Stimulated activated CD8-positive, alpha-beta memory T cell treated with anti-CD3 and anti-CD28 coated beads, Interleukin-7, amount 100 ng/mL, for 4 hours (primary cell): ENCODE measurements around the gene EBF3.

Source experiments
- DNase-seq, 2 donors: peaks; one replicate each; pipeline ENCODE4 v3.0.0-alpha.2; 2020; ENCODE audit warnings: low read depth in 2 of 2

Gene EBF3

GRCh38 chr10:129971381-129972144 is 7.5 kb upstream of the EBF3 start:
- no peak for DNase-seq

GRCh38 chr10:129970465-129971364 is 6.6 kb upstream of the EBF3 start:
- no peak for DNase-seq

- no peak for DNase-seq
These were observed 5.9 kb upstream of the EBF3 start for GRCh38 chr10:129969911-129970464.

- DNase-seq, result no peak
These were observed 5.3 kb upstream of the EBF3 start for GRCh38 chr10:129969184-129969910.

DNA sequence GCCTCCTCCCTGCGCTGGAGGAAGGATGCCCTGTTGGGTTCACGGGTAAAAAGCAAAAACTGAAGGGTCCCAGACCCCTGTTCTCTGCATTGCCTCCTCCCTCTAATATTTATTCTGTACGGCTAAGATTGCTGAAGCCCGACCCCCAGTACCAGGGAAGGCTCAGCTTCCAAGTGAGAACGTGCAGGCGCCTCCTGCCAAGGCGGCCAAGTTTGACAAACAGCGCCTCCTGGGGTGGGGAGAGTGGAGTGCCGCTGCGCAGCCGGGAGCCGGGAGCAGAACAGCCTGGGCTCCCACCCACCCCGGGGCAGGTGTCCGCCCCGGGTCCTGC is 4.7 kb upstream of the EBF3 start:
- no peak for DNase-seq

- no peak for DNase-seq
These were observed 4.2 kb upstream of the EBF3 start for GRCh38 chr10:129968020-129968852.

DNA sequence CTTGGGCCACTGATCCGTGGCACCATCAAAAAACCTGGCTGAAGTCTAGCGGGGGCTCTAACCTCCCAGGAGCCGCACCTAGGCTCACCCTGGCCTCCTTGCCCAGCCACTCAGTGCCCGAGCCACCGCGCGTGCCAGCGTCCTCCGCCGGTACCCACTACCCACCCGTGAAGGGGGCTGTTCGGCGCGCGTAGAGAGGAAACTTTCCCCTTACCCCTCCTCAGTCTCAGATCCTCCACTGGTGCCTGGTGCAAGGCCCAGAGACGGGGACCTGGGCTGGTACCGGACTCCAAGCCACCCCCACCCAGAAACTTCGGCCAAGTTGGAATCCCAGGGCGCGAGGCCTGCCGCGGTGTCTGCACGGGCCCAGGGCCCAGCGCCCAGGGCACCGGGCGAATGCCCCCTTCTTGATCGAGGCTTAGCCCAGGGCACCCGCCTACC is 3.5 kb upstream of the EBF3 start:
- DNase-seq, result no peak

- no peak for DNase-seq
These were observed 3.0 kb upstream of the EBF3 start for GRCh38 chr10:129966889-129967578.

- no peak for DNase-seq
These were observed 2.4 kb upstream of the EBF3 start for GRCh38 chr10:129966370-129966888.

DNA sequence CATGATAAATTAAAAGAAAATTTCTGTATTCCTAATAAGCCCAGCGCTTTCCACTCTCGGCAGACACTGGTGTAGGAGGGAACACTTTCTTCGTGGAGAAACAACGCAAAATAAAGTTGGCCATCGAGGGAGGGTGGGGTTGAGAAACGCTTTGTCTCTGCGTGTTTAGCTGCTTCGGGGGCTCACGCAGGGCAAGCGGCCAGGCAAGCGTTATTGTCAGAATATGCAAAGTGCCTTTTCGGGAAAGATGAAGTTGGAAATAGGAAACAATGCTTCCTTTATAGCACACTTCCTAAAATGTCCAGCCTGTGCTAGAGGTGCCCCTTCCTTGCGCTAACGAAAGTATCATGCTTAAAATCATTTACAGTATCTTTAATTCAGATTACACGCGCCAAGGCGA is 1.9 kb upstream of the EBF3 start:
- DNase-seq, result no peak

- DNase-seq, result no peak
These were observed 1.3 kb upstream of the EBF3 start for GRCh38 chr10:129965425-129965808.

DNA sequence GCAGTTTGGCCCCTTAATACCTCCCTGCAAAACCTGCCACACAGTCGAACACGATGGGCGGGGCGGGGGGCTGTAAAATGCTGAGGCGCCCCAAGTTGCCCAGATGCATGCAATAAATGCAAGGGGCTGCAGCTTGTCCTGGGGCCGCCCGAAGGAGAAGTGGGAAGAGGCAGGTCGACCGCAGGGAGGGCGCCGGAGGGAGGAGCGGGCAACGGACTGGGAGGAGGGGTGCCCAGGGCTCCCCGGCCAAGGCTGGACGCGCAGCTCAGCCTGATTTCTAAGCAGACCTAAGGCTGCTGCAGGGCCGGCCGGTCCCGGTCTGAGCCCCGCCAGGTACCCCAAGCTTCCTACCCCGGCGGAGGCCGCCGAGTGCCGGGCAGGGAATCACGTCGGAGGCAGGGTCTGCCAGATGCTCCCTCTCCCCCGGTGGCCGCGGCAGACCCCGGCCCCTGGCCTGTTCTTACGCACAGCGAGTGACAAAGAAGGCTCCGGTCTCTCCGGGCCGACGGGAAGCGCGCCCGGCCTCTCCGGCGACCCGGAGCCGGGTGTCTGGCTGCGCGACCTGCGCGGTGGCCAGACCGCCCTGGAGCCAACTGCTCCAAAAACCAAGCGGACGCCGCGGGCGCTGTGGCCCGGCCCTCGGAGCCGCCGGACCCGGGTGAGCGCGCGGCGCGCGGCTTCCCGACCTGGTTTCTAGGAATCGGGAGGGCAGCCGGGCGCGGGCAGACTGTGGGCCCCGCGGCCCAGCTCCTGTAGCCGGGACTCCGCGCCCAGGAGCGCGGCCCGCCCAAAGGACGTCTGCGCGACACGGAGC is 744 bp upstream of the EBF3 start:
- DNase-seq, result no peak

DNA sequence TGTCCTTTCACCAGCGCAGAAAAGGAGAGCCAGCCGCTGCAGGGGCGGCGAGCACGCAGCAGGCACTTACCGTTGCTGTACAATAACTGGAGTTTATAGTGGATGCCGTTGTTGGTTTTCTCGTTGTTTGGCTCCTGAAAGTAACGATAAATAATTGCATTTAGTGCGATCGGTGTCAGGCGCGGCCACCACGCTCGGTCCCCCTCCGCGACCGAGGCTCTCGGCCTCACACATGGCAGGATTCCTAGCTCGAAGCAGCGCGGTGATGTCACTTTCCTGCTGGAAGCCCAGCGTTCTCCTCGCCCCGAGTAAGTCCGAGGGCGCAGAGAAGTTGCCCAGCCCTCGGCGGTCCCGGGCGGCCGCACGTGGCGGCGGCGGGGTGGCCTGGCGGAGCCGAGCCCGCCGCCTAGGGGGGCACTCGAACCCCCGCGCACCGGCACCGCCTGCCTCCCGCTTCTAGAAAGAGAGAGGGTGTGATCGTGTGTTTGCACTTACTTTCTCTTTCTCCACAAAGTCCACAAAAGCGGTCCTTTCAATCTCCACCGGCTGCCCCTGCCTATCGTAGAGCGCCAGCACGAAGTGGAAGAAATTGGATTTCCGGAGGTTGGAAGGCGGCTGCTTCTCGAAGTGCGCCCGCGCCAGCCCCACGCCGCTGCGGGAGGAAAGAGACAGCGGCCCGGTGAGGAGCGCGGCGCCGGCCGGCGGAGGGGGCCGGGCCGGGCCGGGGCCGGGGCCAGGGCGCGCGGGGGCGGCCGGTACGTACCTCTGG is 1.0 kb downstream of the EBF3 start:
- no peak for DNase-seq

DNA sequence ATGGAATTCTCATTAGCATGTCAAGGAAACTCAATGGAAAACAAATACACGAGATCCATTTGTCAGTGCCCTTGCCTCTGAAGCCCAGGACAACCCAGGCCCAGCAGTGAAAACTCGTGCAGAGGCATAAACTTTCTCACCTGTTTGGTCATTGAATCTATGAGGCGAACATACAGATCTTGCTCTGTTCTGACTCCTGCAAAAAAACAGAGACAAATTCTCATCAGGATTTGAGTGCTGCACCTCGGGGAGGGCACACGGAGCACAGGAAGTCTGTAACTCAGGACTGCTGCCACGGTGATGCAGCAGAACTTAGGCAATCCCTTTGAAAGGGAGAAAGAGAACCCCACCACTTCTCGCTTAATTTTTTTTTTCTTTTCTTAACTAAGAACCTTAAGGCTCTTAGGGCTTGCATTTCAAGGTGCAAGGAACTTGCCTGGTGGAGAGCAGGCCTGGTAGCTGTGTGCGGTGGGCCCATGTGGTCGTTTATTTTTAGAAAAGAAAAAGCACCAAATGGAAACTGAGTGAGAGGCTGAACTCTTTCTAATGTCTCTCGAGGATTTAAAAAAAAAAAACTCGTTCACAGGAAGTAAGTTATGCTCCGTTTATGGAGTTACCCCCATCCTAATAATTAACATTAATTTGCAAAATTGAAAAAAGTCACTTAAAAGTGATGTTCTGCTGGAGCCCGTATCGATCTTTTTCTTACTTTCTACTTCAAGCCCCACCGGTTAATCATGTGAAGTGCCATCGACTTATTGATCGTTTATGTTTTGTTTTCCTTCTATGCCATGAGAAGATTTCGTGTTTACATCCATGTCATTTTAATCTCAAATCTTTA is 1.8 kb downstream of the EBF3 start:
- no peak for DNase-seq

DNA sequence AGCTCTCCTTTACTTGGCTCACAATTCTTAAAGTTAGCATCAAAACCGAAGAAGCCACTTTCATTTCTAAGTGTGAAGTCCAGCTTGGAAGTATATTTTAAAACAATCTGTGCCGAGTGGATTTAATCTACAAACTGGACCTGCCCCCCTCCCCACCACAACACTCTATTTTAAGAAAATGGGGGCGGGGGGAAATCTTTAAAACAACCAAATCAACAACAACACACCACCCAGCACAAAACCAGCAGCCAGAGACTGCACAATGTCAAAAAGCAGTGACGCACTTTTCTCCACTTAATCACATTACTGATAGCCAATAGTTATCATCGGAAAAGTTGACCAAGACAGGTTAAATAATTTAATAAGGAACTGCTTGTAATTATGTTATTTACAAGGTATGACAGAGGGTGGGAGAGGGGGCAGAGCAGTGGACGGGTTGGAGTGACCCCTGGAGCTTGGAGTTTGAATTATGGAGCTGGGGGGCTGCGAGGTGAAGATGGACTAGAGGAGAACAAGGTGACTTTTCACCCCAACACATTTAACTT is 2.8 kb downstream of the EBF3 start:
- DNase-seq, result no peak

GRCh38 chr10:129960481-129961156 is 3.5 kb downstream of the EBF3 start:
- no peak for DNase-seq
